HG03442 (cell line): ENCODE results near the gene WDR44.
A peak's percentile ranks its signal among the peaks of the same experiment; 100 is the strongest.
"Not testable (repeated sequence)": the region's sequence is repeated elsewhere in the genome, so short reads cannot be mapped to it uniquely, and the experiment has no call there.

Source experiments
- ATAC-seq: cut with Tn5 transposase; IDR thresholded peaks from one replicate; pipeline ENCODE4 v1.9.1; 2021; ENCODE audit warnings: mild to moderate bottlenecking, moderate library complexity; ENCODE audit not compliant: unreplicated experiment

WDR44 gene

GRCh38 chrX:118480172-118480571 lies 134.3 kb downstream of the WDR44 start:
- no peak for ATAC-seq

GRCh38 chrX:118482384-118482783 lies 136.5 kb downstream of the WDR44 start:
- ATAC-seq = not testable (repeated sequence)

- no peak for ATAC-seq
These were observed 138.5 kb downstream of the WDR44 start for GRCh38 chrX:118484216-118484903.

- not testable (repeated sequence) for ATAC-seq
These were observed 140.8 kb downstream of the WDR44 start for GRCh38 chrX:118486693-118487092.

GRCh38 chrX:118493016-118493415 lies 147.1 kb downstream of the WDR44 start:
- ATAC-seq = no peak

- no peak for ATAC-seq
These were observed 147.9 kb downstream of the WDR44 start for GRCh38 chrX:118493653-118494297.

- ATAC-seq = peak; percentile 62
These were observed 149.4 kb downstream of the WDR44 start, which contains the start of gene DOCK11 for GRCh38 chrX:118495061-118495921. Gene DOCK11 (plus strand): TSS chrX:118495815. CDS start chrX:118495972, 157 bp downstream.

GRCh38 chrX:118495958-118496762 lies 150.3 kb downstream of the WDR44 start:
- peak; percentile 61 for ATAC-seq

GRCh38 chrX:118496763-118497079 lies 150.8 kb downstream of the WDR44 start:
- peak; percentile 3 for ATAC-seq

GRCh38 chrX:118497180-118497818 lies 151.4 kb downstream of the WDR44 start:
- no peak for ATAC-seq

- ATAC-seq = no peak
These were observed 152.4 kb downstream of the WDR44 start for GRCh38 chrX:118498351-118498750.

- ATAC-seq = no peak
These were observed 152.8 kb downstream of the WDR44 start for GRCh38 chrX:118498755-118499154.

GRCh38 chrX:118499295-118499694 lies 153.4 kb downstream of the WDR44 start:
- ATAC-seq = no peak
